ENCODE data around the gene OR5B2.

The OR5B2 gene

GRCh38 chr11:58390551-58391063, 37.3 kb downstream of the OR5B2 start:
- no peaks in the 10 kb centered on the region for H3K27me3 ChIP-seq (replicated peaks; ENCODE audit: control insufficient read depth, insufficient read depth, low read length)
- no peak for TF ChIP-seq CTCF (IDR thresholded peaks at IDR 0.05; ENCODE audit: insufficient read depth, low read length, poor library complexity, severe bottlenecking)
- H3K36me3 ChIP-seq (ENCODE audit: control insufficient read depth, insufficient read depth, low read length) = no peaks in the 10 kb centered on the region
- no peak for DNase-seq (ENCODE audit: extremely low read depth, insufficient read length)
- H3K4me3 ChIP-seq (replicated peaks; ENCODE audit: low read depth, low read length) = no peak overlapping the region
